GM21737 (cell line): Measurements from ENCODE around the gene CCSAP.
A peak's percentile ranks its signal among the peaks of the same experiment; 100 is the strongest.
"Not testable (repeated sequence)": the region's sequence is repeated elsewhere in the genome, so short reads cannot be mapped to it uniquely, and the experiment has no call there.

Experiments used
- ATAC-seq: cut with Tn5 transposase; IDR thresholded peaks from one replicate; pipeline ENCODE4 v1.9.1; 2021; ENCODE audit warnings: mild to moderate bottlenecking, moderate library complexity; ENCODE audit not compliant: unreplicated experiment

The CCSAP gene

DNA sequence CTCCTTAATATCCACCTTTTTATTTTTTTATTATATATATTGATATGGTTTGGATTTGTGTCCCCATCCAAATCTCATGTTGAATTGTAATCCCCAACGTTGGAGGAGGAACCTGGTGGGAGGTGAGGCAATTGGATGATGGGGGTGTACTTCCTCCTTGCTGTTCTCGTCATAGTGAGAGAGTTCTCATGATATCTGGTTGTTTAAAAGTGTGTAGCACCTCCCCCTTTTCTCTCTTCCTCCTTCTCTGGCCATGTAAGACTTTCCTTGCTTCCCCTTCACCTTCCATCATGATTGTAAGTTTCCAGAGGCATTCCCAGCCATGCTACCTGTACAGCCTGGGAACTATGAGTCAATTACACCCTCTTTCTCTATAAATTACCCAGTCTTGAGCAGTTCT, 22.7 kb upstream of the CCSAP start:
- no peak for ATAC-seq

DNA sequence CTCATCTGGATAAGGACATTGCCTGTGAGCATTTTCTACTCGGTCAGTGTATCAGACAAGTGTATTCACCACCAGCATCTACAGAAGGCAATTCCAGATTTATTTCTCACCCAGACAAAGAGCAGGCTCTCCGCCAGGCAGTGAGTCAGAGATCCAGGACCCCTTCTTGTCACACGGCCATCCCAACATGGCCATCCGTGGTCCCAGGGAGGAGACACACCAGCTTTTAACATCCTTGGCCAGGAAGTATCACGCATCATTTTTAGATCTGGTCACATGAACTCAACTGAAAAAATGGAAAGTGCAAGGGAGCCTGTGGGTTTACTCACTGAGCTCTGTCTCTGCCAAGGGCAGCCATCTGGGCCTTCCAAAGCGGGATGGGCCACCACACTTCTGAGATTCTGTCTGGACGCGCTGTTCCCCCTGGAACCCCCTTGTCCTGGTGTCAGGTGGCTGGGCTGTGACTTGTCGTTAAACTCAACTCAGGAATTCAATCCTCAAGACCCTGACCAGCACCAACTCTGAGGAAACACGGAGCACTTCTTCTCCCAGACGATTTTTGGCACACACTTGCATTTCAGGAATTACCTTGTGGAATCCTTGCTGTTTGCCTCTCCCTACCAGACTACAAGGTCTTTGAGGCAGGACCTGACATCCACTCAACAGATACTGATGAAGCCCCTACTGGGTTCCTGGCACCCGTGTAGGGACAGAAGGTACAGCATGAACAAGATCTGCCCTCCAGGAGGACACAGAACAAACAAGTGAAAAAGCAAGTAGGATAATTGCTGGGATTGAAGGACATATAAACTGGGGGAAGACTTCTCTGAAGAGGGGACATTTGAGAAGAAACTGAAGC, 21.6 kb upstream of the CCSAP start:
- ATAC-seq, result no peak

DNA sequence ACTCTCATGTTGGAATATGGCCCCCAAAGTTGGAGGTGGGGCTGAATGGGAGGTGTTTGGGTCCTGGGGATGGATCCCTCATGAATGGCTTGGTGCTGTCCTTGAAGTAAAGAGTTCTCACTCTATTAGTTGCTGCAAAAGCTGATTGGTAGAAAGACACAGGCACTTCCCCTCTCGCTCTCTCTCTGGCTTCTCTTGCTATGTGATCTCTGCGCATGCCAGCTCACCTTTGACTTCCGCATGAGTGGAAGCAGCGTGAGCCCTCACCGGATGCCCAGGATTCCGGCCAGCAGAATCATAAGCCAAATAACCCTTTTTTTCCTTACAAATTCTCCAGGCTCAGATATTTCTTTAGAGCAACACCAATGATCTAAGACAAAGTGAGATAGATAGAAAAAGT, 20.9 kb upstream of the CCSAP start:
- ATAC-seq, result no peak

DNA sequence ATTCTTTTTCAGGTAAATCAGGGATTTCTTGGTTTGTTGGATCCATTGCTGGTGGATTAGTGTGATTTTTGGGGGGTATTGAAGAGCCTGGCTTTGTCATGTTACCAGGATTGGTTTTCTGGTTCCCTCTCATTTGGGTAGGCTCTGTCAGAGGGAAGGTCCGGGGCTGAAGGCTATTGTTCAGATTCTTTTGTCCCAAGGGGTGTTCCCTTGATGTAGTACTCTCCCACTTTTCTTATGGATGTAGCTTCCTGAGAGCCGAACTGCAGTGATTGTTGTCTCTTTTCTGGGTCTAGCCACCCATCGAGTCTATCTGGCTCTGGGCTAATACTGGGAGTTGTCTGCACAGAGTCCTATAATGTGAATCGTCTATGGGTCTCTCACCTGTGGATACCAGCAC, 17.6 kb upstream of the CCSAP start:
- no peak for ATAC-seq

DNA sequence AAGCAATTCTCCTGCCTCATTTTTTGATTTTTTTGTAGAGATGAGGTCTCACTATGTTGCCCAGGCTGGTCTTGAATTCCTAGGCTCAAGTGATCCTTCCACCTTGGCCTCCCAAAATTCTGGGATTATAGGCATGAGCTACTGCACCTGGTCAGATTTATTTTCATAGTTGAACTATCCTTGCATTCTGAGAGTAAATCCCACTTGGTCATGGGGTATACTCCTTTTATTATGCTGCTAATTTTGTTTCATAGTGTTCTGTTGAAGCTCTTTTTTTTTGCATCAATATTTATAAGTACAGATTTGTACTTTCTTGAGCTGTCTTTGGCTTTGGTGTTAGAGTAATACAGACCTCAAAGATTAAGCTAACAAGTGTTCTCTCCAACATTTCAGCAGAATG, 12.8 kb upstream of the CCSAP start:
- no peak for ATAC-seq

DNA sequence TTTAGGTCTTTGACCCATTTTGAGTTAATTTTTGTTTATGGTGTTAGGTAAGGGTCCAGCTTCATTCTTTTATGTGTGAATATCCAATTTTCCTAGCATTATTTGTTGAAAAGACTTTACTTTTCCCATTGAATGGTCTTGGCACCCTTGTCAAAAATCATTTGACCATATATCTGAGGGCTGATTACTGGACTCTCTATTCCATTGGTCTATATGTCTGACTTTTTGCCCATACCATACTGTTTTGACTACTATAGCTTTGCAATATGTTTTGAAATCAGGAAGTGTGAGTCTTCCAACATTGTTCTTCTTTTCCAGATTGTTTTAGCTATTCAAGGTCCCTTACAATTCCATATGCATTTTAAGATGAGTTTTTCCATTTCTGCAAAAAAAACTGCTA, 11.4 kb upstream of the CCSAP start:
- no peak for ATAC-seq

DNA sequence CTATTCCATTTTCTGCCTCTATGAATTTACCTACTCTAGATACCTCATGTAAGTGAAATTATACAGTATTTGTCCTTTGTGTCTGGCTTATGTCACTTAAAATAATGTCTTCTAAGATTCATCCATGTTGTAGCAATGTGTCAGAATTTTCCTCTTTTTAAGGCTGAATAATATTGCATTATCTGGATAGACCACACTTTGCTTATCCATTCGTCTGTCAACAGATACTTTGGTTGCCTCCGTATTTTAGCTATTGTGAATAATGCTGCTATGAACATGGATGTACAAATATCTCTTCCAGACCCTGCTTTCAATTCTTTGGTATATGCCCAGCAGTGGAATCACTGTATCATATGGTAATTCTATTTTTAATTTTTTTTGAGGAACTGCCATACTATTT, 10.1 kb upstream of the CCSAP start:
- no peak for ATAC-seq

DNA sequence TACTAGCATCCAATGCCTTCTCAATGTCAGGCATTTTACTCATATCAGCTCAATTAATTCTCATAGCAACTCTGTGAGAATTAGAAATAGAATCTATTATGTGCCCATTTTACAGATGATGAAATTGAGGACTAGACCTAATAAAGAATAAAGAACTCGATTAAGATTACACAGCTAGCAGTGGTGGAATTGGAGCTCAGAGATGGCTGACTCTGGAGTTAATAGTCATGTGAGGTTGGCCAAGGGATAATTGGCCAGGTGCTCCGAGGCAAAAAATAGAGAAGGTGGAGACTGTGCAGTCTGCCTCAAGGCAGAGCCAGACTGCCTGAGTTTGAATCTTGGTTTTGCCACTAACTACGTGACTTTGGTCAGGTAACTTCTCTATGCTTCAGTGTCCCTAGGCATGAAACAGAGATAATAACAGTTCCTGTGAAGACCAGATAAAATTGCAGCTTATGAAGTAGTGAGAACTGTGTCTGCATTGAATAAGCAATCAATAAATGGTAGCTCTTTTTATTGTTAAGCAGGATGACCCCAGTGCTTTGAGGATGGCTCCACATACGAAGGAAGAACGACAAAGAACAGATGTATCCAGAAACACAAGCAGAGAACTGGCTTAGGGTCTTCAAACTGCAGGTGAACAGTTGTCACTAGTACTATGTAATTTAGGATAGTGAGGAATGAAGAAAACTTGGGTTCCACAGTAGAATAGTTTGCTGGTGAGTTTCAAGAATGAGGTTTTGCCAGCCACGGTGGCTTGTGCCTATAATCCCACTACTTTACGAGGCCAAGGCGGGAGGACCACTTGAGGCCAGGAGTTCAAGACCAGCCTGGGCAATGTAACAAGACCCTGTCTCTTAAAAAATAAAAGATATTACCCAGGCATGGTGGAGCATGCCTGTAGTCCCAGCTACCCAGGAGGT, 6.9 kb upstream of the CCSAP start:
- ATAC-seq, result no peak

DNA sequence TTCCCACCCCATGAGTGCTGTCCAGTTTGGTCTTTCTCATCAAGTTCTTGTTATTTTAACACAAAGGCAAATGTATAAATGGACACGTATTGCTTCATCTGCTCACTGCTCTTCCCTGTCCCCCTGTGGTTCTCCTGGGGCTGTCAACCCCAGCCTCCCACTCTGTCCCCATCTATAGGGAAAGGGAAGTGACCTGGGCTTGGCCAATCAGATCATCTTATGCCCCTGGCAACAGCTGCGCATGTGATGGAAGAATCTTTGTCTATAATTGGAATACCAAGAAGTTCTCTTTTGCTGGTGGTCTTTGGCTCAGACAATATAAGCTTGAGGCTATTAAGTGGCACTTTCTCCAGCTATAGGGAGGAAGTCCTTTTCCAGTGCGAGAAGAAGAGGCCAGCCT, 4.7 kb upstream of the CCSAP start:
- ATAC-seq, result no peak

DNA sequence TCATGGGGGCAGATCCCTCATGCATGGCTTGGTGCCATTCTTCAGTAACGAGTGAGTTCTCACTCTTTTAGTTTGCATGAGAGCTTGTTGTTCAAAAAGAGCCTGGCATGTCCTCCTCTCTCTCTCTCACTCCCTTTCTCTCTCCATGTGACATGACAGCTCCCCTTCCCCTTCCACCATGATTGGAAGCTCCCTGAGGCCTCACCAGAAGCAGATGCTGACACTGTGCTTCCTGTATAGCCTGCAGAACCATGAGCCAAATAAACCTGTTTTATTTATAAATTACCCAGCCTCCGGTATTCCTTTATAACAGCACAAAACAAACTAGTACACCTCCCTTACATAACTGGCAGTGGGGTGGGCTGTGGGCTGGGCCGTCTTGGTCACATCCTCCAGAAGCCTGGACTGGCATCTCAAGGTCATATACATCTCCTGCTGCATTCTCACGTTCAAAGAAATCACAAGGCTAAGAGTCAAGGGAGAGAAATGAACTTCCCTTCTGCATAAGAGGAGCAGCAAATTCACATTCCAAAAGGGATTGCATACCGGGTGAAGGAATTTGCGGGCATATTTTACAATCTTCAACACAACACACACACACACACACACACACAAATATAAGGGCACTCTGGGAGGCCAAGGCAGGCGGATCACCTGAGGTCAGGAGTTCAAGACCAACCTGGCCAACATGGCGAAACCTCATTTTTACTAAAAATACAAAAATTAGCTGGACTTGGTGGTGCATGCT, 2.3 kb upstream of the CCSAP start:
- ATAC-seq, result no peak

DNA sequence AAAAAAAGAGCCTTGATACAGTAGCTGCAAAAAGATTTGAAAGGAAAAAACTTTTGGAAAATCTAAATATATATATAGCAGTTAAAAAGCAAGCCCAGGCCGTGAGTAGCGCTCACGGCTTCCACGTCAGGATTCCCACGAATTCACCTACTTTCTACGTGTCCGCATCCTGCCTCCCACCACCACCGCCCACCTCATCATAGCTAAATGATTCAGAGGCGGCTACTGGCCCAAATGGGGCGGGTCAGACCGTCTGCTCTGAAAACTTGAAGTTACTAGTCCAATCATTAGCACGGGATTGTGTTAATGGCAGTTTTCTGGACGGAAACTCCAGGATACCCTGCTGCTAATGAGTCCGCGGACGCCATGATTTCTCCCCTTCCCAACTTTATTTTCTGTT, 1.3 kb upstream of the CCSAP start:
- ATAC-seq, result no peak

DNA sequence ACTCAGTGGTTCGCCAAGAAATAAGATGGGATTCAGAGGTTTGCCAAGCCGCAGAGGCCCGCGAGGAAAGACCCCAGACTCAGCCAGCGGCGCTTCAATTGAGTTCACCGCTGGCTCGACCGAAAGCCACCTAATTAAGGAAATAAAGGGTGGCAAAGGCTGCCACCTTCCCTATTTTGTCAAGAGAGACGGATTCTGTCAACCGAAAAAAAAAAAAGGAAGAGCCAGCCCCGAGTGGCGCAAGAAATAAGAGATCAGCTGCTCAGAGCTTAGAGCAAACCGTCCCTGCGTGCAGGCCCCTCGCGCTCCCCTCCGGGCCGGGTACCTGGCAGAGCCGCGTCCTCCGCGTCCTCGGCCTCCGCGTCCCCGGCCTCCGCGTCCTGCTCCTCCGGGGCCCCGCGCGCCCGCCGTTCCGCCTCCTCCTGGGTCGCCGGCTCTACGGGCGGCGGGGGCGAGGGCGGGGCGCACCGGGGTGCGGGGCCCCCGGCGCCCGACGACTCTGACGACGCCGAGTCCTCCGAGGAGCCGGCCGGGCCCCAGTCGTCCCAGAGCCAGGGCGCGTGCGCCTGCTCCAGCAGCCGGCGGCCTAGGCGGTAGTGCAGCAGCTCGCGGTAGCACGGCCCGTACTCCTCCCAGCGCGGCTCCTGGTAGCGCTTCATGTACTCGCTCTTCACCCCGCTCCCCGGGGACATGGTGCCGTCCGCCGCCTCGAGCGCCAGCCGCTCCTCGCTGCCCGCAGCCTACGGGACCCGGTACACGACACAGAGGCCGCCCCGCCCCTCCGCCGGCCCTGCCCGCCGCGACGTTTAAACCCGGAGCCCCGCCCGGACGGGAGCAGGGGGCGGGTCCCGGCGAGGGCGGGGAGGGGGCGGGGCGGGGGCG, 832 bp downstream of the CCSAP start:
- ATAC-seq, result peak; percentile 71

DNA sequence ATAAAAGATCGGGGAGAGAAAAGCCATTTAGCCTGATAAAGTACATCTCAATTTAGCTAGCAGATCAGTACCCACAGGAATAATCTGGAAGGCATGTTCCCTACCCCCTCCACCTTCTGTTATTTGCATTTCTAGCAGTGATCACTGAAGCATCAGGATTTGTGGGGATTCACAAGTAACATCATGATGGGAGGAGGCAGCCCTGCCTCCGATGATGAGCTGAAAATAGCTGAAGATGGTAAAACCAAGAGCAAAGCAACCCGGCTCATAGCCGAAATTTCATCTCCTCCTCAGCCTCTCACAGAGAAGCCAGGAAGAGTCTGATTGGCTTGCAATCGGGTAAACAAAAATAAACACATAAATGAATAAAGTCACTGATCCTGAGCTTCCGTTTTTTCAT, 2.4 kb downstream of the CCSAP start:
- no peak for ATAC-seq

DNA sequence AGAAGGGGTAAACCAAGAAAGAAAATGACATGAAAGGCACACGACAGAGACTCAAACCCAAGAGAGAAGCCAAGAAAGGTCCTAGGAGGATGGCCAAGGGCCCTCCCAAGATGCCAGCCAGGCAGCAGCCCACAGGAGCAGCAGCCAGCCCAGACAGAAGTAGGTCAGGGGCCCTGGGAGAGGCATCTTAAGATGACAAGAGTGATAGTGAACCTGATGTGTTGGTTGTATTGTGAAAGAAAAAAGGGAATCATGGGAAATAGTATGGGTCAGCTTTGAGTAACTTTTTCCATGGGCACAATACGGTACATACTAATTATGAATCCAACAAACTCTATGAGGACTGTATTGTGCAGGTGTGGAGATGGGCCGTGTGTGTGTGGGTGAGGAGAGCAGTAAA, 3.3 kb downstream of the CCSAP start:
- no peak for ATAC-seq

DNA sequence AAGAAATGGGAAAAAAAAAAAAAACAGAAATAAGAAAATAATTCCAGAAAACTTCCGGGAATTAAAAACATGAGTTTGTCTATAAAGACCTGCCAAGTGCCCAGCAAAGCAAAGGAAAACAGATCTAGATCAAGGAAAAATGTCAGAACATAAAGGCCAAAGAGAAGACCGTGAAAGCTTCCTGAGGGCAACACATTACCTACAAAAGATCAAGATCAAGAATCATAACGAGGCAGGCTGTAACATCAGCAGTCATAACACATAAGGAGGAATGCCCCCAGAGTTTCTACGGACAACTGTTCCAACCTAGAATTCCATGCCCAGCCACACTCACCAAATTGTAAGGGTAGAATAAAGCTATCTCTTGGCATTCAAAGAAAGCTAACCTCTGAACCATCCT, 3.8 kb downstream of the CCSAP start:
- no peak for ATAC-seq

DNA sequence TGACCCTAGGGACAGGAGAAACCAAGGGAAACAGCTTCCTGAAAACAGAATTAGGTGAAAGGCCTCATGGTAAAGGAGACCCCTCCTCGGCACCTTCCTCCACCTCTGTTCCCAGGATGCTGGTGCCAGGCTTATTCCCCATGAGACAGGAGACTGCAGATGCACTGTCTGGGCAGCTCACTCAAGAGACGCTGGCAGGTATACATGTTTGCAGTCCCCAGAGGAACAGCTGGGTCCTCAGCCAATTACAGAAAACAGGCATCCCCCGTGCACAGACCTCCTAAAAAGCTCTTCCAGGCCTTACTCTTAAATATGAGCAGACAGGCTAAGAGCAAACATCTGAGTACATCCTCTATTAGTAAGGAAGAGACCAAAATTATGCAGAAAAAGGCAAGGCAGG, 6.5 kb downstream of the CCSAP start:
- ATAC-seq, result no peak

DNA sequence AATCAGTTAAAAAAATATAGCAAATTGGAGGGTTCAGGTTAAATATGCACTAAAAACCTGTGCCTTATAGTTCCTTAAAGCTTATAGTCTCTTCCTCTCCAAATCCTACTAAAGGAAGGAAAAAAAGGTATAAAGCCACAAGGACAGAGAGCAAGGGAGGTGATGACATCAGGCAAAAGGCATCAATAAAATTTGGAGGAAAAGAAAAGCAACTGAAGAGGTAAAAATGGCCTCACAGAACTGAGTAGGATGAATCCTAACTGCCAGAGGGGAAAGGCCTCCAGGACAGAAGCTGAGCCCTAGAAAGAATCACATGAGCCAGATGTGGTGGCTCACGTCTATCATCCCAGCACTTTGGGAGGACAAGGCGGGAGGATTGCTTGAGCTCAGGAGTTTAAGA, 8.1 kb downstream of the CCSAP start:
- no peak for ATAC-seq

DNA sequence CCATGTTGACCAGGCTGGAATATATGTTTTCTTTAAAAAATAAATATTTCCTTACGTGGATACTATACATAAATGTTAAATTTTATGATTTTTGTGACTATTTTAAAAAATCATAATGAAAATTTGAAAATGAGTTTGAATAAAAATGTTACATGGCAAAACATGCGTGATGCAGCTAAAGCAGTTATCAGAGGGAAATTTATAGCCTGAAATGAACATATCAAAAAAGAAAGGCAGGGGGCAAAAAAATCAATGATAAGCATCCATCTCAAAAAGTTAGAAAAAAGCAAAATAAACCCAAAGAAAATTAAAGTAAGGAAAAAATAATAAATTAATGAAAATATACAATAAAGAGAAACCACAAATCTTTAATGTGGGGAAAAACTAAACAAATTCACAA, 8.6 kb downstream of the CCSAP start:
- no peak for ATAC-seq

DNA sequence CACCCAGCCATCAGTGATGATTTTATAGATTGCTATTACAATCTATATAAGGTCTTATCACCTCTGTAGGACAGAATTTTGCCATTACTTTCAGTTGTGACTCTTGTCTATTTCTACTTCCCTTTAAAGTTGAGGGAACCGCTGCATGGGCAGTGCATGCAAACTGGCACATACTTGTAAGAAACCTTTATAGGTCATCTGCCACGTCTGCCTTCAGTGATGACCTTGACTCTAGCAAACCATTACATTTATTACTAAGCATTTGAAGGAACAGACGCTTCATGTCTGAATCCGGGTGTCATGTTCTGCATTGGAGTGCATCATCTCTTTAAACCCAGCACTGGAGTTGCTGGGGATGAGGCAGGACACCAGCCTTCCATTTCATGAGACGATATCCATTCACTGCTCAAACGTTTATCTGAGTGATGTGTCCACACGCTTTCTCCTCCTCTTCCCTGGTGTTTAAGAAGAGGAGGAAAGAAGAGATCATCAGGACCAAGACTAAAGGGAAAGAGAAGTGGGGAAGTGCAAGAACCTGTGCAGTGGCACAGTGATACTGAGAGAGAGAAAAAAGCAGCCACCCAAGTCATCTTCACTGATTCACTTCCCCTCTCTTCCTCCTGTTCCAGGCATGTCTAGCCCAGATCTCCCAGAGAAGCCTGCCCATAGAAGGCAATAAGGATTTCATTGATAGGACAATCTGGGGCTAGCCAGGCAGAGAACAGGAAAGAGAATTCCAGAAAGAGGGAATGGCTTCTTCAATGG, 14.1 kb downstream of the CCSAP start:
- ATAC-seq, result no peak

DNA sequence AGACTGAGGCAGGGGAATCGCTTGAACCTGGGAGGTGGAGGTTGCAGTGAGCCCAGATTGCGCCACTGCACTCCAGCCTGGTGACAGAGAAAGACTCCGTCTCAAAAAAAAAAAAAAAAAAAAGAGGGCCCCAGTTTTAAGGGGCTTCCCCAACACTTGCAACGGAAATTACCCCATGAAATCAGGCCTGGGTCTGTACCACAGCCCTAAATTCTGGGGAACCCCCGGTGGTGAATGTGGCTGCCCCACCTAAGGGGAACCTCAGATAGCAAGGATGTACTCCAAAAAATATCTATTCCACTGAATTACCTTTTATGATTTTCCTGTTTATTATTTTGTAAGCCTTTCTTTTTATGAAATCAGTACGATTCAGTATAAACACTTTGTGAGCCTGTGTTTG, 15.1 kb downstream of the CCSAP start:
- ATAC-seq, result not testable (repeated sequence)
